HG03139 (cell line): Measurements from ENCODE around the gene CFAP99.

Experiments
- ATAC-seq: cut with Tn5 transposase; IDR thresholded peaks from one replicate; pipeline ENCODE4 v1.9.1; 2021; ENCODE audit not compliant: unreplicated experiment

CFAP99 gene

GRCh38 chr4:2445130-2445529 lies 26.4 kb downstream of the CFAP99 start:
- no peak for ATAC-seq

GRCh38 chr4:2445571-2445970 lies 26.8 kb downstream of the CFAP99 start:
- ATAC-seq = no peak

- ATAC-seq = no peak
Measured at GRCh38 chr4:2446656-2447564, 28.2 kb downstream of the CFAP99 start.

- ATAC-seq = no peak
Measured at GRCh38 chr4:2448589-2448988, 29.8 kb downstream of the CFAP99 start.

GRCh38 chr4:2449051-2449450 lies 30.3 kb downstream of the CFAP99 start:
- no peak for ATAC-seq

GRCh38 chr4:2449511-2450392 lies 31.0 kb downstream of the CFAP99 start:
- no peak for ATAC-seq

GRCh38 chr4:2450394-2451035 lies 31.8 kb downstream of the CFAP99 start:
- no peak for ATAC-seq

GRCh38 chr4:2451036-2451520 lies 32.3 kb downstream of the CFAP99 start:
- ATAC-seq = no peak

- no peak for ATAC-seq
Measured at GRCh38 chr4:2451821-2452785, 33.3 kb downstream of the CFAP99 start.

GRCh38 chr4:2457481-2458295 lies 38.9 kb downstream of the CFAP99 start:
- no peak for ATAC-seq

GRCh38 chr4:2458546-2459491 lies 40.1 kb downstream of the CFAP99 start:
- no peak for ATAC-seq

GRCh38 chr4:2459589-2460349 lies 41.0 kb downstream of the CFAP99 start:
- no peak for ATAC-seq

GRCh38 chr4:2461246-2461960 lies 42.6 kb downstream of the CFAP99 start:
- no peak for ATAC-seq

GRCh38 chr4:2462218-2462991 lies 43.6 kb downstream of the CFAP99 start:
- ATAC-seq = peak; percentile 71

GRCh38 chr4:2462992-2463762 lies 44.4 kb downstream of the CFAP99 start:
- ATAC-seq = no peak
